CD4-positive, alpha-beta T cell treated with Interleukin-17A for 1 hour (primary cell): ENCODE results near the gene ICA1.
"Not testable (repeated sequence)": the region's sequence is repeated elsewhere in the genome, so short reads cannot be mapped to it uniquely, and the experiment has no call there.

Experiments
- DNase-seq: peaks from one replicate; pipeline ENCODE4 v3.0.0-alpha.2; 2020

ICA1 gene

DNA sequence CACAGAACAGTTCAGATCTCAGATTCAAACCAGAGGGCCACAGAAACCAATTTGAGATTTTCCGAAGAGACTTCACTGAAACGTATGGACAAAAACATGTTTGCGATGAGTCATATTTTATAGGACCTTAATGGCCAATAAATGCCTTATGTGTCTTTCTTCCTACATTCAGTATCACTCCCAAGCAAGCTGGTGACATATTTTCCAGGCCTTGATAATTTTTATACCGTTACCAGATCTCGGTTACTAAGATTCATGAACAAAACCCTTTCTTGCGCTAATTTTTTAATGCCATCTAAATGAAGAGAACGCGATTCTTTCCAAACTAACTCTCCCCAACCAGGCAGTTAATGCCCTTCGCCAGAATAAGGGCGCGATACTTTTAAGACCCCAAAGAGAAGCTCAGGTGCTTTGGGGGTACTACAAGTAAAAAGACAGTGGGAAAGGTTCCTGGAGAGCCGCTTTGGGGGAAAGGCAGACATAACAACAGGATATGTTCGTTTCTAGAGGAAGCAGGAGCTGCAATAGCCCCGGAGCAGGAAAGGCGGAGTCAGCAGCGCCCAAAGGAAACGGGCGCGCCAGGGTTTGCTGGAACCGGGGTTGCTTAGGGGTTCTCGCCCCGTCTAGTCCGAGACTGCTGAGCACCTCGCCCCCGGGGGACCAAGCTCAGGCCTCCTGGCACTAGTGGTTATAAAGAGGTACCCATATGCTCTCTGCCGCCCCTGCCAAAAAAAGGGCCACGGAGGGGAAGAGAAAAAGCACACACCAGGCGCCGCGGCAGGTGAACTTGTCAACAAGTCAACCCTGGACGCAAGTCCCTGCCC lies 884 bp downstream of the ICA1 start:
- DNase-seq: no peak

- DNase-seq: no peak
These were observed 2.3 kb downstream of the ICA1 start for GRCh38 chr7:8259586-8260222.

DNA sequence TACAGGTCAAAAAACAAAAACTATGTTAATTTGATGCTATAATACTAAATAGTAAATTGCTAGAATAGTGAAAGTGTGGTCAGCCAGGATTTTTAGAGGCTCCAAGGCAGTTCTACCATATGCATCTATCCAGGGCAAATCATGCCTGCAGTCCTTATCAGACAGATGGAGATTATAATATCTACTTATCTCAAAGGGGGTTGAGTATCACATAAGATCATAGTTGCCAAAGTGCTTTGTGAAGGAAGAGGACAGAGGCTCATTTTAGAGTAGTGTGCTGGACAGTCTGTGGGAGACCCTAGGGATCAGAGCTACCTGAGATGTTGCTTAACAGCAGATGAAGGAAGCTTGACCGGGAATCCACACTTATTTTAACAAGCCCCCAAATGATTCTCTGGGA lies 3.2 kb downstream of the ICA1 start:
- DNase-seq: no peak

DNA sequence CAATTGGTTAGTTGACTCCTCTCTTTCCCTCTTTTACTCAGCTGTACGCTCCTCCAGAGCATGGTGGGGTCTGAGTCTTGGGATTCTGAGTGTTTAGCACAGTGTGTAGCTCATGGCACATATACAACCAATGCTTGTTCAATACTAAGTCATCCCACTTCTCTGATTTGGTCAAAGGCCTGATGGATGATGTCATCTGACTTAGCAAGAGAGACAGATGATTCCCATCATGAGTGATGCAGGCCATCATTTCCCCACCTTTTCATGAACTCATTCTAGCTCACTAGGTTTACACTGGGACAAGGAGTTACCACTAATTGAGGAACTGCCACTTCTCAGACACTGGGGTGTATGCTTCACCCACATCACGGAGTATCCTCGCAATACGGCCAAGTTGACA lies 3.8 kb downstream of the ICA1 start:
- DNase-seq: no peak

- no peak for DNase-seq
These were observed 6.0 kb downstream of the ICA1 start for GRCh38 chr7:8255680-8256655.

DNA sequence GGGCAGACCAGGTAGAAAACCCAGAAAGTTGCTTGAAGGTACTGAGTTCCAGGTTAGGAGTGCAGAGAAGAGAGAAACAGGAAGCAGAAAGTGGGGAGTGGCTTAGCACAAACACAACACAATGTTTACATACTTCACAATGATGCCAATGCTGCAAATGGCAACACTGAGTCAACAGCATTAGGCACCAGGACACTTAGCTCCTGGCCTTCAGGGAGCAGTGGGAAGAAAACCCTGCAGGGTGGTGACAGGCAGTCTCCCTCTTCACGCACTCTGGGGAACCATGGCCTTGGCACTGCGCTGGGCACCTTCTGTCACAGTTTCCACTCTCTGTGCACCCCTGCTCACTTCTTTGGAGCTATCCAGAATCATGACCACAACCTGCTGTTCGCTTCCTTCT lies 7.3 kb downstream of the ICA1 start:
- no peak for DNase-seq

GRCh38 chr7:8254215-8254614 lies 7.8 kb downstream of the ICA1 start:
- no peak for DNase-seq

GRCh38 chr7:8251195-8251594 lies 10.8 kb downstream of the ICA1 start:
- no peak for DNase-seq

GRCh38 chr7:8250547-8250946 lies 11.4 kb downstream of the ICA1 start:
- DNase-seq: no peak

DNA sequence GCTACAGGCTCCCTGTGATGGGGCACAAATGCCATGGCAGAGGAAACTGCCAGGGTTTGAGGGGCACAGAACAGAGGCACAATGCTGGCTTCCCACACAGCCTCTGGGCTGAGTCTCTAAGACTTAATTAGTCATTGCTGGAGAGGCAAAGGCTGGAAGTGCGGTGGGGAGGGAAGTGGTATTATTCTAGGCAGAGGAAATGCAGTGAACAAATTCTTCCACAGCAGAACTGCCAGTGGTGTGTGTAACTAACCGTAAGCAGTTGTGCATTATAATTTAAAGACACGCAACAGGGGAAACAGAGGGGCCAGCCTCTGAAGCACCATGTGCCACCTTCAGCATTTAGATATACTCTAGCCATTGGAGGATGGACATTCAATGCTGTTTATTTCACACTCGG lies 12.8 kb downstream of the ICA1 start:
- DNase-seq: no peak

GRCh38 chr7:8246020-8246419 lies 15.9 kb downstream of the ICA1 start:
- no peak for DNase-seq

- not testable (repeated sequence) for DNase-seq
These were observed 16.9 kb downstream of the ICA1 start for GRCh38 chr7:8245032-8245431.

- DNase-seq: not testable (repeated sequence)
These were observed 18.9 kb downstream of the ICA1 start for GRCh38 chr7:8243059-8243458.

DNA sequence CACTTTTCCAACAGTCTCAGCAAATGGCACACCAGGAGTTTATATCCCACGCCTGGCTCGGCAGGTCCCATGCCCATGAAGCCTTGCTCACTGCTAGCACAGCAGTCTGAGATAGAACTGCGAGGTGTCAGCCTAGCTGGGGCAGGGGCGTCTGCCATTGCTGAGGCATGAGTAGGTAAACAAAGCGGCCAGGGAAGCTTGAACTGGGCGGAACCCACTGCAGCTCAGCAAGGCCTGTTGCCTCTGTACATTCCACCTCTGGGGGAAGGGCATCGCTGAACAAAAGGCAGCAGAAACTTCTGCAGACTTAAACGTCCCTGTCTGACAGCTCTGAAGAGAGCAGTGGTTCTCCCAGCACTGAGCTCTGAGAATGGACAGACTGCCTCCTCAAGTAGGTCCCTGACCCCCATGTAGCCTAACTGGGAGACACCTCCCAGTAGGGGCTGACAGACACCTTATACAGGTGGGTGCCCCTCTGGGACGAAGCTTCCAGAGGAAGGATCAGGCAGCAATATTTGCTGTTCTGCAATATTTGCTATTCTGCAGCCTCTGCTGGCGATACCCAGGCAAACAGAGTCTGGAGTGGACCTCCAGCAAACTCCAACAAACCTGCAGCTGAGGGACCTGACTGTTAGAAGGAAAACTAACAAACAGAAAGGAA lies 22.1 kb downstream of the ICA1 start:
- not testable (repeated sequence) for DNase-seq

DNA sequence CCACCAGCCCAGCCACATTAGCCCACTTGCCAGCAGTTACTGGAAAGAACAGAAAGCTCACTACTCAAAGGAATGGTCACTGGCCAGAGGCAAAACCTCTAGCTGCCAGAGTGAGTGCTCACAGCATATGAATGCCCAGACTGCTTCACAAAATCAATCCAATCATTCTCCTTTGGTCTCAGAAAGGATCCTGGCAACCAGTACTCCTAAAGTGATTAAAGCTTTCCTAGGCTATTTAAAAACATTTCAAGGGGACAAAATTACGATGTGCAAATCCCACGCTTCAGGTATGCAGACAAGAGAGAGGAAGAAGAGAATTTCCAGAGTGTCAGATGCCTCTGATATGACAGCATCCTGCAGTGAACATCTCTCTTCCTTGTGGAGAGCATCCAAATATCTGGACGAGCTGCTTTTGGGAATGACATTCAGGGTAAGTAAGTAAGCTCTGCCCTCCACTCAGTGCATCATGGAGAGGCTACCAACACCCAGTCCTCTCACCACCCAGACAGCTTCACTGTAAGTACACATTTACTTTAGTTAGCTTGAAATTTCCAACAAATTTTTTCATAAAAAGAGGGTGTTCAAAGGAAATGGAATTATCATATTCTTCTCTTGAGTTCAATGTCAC lies 25.1 kb downstream of the ICA1 start:
- no peak for DNase-seq

DNA sequence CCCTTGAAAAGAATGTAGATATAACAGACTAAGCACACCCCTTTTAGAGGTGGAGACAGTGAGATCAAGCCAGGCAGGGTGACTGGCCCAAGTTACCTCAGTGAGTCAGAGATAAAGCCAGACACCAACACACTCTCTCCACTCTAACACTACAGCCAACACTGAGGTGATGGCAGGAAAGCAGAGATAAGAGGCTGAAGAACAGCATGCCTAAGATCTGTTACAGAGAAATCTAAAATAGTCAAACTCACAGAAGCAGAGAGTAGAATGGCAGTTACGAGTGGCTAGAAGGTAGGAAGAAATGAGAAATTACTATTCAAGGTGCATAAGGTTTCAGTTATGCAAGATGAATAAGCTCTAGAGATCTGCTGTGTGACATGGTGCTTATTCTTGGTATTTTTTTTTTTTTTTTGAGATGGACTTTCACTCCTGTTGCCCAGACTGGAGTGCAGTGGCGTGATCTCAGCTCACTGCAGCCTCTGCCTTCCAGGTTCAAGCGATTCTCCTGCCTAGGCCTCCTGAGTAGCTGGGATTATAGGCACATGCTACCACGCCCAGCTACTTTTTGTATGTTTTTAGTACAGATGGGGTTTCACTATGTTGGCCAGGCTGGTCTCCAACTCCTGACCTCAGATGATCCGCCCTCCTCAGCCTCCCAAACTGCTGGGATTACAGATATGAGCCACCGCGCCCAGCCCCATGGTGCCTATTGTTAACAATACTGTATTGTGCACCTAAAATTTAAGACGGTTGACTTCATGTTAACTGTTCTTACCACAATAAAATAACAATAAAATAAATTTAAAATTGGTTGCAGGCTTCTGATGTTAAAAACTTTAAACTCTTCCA lies 28.7 kb downstream of the ICA1 start:
- DNase-seq: no peak

DNA sequence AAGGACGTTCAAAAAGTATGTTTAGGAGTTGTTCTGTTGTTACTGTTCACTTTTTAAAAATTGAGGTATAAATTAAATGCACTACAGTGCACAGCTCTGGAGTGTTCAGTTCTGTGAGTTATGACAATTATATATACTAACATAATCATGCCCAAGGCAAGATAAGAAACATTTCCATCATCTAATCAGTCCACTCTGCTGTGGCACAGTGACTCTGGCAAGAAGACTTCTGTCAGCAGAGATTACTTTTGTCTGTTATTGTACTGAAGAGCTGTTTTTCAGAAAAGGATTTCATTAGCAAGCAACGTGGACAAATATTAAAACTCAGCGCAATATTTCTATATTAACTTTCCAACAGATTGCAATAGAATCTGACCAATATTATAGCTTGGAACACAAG lies 32.0 kb downstream of the ICA1 start:
- no peak for DNase-seq

DNA sequence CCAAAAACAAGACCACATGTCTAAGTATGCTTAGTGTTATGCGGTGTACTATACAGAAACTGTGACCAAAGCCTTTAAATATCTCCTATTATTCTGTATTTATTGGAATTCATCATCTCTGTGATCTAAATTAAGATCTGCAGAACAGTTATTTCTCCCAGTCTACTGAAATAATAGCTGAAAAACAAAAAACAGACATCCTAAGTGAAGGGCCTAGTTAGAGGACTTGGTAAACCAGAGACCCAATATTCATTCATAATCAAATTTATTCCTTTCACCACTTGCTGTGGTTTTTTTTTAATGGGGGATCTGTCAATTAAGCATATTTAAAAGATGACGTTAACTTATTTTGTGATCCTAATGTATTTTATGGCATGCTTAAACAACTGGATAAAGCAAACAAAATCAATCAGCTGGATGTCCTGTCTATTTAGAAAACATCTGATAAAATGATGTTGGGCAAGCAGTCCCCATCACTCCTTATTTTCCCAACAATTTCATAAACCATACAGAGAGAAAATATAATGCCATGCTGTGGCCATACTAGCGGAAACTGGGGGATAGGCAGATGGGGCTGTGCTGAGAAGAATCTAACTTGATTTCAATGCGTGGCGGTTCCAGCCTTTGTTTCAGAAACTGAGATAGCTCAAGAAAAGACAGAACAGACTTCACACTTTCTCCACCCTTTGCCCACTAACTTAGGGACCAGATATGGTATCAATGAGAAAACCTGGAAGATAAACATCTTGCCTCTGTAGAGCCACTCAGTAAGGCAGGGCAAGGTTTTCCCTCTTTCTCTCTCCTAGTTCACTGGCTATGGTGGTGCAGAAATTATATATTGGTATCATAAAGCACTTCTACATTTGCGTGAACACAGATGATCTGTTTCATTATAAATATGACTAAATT lies 32.9 kb downstream of the ICA1 start:
- DNase-seq: no peak

GRCh38 chr7:8228068-8228467 lies 33.9 kb downstream of the ICA1 start:
- no peak for DNase-seq

- no peak for DNase-seq
These were observed 34.7 kb downstream of the ICA1 start for GRCh38 chr7:8227261-8227660.
